ENCODE data around the gene NT5M. TPM values are rescaled to one million over a fixed set of nuclear protein-coding genes. Genes with fewer than 3 reads are reported as not detected.
A peak's percentile ranks its signal among the peaks of the same experiment; 100 is the strongest.

NT5M gene
- total and polyA plus RNA-seq, 9 of the 15 experiments (the other 6 are each of a cell fraction or from before 2014, with no cell fraction given), result 0.24 to 10.1 (median 3.4) TPM

DNA sequence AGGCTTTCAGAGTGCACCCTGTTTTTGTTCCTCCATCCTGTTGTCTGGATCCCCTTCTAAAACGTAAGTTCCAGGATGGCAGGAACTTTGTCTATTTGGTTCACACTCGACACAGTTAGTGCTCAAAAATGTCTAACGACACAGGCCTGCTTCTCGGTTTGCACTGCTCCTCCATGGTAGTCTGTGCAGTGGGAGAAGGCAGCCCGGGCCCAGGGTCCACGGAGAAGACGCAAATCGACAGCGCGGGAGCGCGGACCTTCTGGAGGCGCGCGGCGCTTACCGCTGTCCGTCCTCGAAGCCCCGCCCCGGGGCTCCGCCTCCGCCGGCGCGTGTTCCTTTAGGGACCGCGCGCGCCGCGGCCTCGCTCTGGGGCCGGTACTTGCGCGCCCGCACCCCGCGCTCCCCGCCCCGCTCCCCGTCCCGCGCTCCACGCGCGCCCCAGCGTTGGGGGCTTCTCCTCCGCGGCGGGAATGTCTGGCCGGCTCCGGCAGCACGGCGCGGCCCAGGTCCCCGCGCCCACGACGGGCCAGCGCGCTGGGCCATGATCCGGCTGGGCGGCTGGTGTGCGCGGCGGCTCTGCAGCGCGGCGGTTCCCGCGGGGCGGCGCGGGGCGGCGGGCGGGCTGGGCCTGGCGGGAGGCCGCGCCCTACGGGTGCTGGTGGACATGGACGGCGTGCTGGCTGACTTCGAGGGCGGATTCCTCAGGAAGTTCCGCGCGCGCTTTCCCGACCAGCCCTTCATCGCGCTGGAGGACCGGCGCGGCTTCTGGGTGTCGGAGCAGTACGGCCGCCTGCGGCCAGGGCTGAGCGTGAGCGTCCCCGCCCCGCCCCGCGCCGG is at the start of gene NT5M (continued):
- TF ChIP-seq NRF1 (conservative IDR thresholded peaks at IDR 0.05 in 1 of 2, IDR thresholded peaks at IDR 0.05 in 1 of 2) (peak; percentile 40 to 43; a peak in 3 of 4 replicates), KAT7 (CRISPR knock-in tag; IDR thresholded peaks at IDR 0.05; ENCODE audit: borderline replicate concordance) (0 out of 2 replicates have a peak, but pooled peaks have one; percentile 7), ZNF717 (CRISPR knock-in tag; IDR thresholded peaks at IDR 0.05) (no peak), DACH1 (IDR thresholded peaks at IDR 0.05; ENCODE audit: partially characterized antibody) (no peak), FOXK1 (CRISPR knock-in tag; IDR thresholded peaks at IDR 0.05; ENCODE audit: borderline replicate concordance) (no peak), ZNF766 (CRISPR knock-in tag; conservative IDR thresholded peaks at IDR 0.05) (0 out of 2 replicates have a peak, but pooled peaks have one; percentile 44)
- TF ChIP-seq, protein P1, sequence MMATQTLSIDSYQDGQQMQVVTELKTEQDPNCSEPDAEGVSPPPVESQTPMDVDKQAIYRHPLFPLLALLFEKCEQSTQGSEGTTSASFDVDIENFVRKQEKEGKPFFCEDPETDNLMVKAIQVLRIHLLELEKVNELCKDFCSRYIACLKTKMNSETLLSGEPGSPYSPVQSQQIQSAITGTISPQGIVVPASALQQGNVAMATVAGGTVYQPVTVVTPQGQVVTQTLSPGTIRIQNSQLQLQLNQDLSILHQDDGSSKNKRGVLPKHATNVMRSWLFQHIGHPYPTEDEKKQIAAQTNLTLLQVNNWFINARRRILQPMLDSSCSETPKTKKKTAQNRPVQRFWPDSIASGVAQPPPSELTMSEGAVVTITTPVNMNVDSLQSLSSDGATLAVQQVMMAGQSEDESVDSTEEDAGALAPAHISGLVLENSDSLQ (IDR thresholded peaks at IDR 0.05), result peak; percentile 39; the same call in 1 of the 2 replicates
- TF ChIP-seq, protein P2, sequence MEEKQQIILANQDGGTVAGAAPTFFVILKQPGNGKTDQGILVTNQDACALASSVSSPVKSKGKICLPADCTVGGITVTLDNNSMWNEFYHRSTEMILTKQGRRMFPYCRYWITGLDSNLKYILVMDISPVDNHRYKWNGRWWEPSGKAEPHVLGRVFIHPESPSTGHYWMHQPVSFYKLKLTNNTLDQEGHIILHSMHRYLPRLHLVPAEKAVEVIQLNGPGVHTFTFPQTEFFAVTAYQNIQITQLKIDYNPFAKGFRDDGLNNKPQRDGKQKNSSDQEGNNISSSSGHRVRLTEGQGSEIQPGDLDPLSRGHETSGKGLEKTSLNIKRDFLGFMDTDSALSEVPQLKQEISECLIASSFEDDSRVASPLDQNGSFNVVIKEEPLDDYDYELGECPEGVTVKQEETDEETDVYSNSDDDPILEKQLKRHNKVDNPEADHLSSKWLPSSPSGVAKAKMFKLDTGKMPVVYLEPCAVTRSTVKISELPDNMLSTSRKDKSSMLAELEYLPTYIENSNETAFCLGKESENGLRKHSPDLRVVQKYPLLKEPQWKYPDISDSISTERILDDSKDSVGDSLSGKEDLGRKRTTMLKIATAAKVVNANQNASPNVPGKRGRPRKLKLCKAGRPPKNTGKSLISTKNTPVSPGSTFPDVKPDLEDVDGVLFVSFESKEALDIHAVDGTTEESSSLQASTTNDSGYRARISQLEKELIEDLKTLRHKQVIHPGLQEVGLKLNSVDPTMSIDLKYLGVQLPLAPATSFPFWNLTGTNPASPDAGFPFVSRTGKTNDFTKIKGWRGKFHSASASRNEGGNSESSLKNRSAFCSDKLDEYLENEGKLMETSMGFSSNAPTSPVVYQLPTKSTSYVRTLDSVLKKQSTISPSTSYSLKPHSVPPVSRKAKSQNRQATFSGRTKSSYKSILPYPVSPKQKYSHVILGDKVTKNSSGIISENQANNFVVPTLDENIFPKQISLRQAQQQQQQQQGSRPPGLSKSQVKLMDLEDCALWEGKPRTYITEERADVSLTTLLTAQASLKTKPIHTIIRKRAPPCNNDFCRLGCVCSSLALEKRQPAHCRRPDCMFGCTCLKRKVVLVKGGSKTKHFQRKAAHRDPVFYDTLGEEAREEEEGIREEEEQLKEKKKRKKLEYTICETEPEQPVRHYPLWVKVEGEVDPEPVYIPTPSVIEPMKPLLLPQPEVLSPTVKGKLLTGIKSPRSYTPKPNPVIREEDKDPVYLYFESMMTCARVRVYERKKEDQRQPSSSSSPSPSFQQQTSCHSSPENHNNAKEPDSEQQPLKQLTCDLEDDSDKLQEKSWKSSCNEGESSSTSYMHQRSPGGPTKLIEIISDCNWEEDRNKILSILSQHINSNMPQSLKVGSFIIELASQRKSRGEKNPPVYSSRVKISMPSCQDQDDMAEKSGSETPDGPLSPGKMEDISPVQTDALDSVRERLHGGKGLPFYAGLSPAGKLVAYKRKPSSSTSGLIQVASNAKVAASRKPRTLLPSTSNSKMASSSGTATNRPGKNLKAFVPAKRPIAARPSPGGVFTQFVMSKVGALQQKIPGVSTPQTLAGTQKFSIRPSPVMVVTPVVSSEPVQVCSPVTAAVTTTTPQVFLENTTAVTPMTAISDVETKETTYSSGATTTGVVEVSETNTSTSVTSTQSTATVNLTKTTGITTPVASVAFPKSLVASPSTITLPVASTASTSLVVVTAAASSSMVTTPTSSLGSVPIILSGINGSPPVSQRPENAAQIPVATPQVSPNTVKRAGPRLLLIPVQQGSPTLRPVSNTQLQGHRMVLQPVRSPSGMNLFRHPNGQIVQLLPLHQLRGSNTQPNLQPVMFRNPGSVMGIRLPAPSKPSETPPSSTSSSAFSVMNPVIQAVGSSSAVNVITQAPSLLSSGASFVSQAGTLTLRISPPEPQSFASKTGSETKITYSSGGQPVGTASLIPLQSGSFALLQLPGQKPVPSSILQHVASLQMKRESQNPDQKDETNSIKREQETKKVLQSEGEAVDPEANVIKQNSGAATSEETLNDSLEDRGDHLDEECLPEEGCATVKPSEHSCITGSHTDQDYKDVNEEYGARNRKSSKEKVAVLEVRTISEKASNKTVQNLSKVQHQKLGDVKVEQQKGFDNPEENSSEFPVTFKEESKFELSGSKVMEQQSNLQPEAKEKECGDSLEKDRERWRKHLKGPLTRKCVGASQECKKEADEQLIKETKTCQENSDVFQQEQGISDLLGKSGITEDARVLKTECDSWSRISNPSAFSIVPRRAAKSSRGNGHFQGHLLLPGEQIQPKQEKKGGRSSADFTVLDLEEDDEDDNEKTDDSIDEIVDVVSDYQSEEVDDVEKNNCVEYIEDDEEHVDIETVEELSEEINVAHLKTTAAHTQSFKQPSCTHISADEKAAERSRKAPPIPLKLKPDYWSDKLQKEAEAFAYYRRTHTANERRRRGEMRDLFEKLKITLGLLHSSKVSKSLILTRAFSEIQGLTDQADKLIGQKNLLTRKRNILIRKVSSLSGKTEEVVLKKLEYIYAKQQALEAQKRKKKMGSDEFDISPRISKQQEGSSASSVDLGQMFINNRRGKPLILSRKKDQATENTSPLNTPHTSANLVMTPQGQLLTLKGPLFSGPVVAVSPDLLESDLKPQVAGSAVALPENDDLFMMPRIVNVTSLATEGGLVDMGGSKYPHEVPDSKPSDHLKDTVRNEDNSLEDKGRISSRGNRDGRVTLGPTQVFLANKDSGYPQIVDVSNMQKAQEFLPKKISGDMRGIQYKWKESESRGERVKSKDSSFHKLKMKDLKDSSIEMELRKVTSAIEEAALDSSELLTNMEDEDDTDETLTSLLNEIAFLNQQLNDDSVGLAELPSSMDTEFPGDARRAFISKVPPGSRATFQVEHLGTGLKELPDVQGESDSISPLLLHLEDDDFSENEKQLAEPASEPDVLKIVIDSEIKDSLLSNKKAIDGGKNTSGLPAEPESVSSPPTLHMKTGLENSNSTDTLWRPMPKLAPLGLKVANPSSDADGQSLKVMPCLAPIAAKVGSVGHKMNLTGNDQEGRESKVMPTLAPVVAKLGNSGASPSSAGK (IDR thresholded peaks at IDR 0.05), result 0 out of 2 replicates have a peak, but pooled peaks have one; percentile 3
- TF ChIP-seq, protein P3, sequence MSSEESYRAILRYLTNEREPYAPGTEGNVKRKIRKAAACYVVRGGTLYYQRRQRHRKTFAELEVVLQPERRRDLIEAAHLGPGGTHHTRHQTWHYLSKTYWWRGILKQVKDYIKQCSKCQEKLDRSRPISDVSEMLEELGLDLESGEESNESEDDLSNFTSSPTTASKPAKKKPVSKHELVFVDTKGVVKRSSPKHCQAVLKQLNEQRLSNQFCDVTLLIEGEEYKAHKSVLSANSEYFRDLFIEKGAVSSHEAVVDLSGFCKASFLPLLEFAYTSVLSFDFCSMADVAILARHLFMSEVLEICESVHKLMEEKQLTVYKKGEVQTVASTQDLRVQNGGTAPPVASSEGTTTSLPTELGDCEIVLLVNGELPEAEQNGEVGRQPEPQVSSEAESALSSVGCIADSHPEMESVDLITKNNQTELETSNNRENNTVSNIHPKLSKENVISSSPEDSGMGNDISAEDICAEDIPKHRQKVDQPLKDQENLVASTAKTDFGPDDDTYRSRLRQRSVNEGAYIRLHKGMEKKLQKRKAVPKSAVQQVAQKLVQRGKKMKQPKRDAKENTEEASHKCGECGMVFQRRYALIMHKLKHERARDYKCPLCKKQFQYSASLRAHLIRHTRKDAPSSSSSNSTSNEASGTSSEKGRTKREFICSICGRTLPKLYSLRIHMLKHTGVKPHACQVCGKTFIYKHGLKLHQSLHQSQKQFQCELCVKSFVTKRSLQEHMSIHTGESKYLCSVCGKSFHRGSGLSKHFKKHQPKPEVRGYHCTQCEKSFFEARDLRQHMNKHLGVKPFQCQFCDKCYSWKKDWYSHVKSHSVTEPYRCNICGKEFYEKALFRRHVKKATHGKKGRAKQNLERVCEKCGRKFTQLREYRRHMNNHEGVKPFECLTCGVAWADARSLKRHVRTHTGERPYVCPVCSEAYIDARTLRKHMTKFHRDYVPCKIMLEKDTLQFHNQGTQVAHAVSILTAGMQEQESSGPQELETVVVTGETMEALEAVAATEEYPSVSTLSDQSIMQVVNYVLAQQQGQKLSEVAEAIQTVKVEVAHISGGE (CRISPR knock-in tag; IDR thresholded peaks at IDR 0.05), result peak in 1 of 3 experiments; percentile 77; a peak in 2 of 6 replicates

Data from K562 (cell line).